HepG2 (cell line): ENCODE results near the gene KRT15.

Experiments
- RFXANK ChIP-seq: IDR thresholded peaks from 2 replicates; pipeline ENCODE4 v1.6.1; 2016
- ZHX1 ChIP-seq: sonication (generic); formaldehyde crosslinking; IDR thresholded peaks from 2 replicates; pipeline ENCODE4 v1.8.1; 2022; ENCODE audit warnings: low read depth, mild to moderate bottlenecking, missing genetic modification reagents
- ZNF230 ChIP-seq: sonication (generic); formaldehyde crosslinking; IDR thresholded peaks from 2 replicates; pipeline ENCODE4 v1.4.0; 2020; ENCODE audit warnings: mild to moderate bottlenecking, missing genetic modification reagents
- ZNF274 ChIP-seq: sonication (generic); formaldehyde crosslinking; IDR thresholded peaks from 2 replicates; pipeline ENCODE4 v1.5.1; 2020; ENCODE audit warnings: mild to moderate bottlenecking, missing genetic modification reagents
- ZNF331 ChIP-seq: sonication (generic); formaldehyde crosslinking; IDR thresholded peaks from 2 replicates; pipeline ENCODE4 v1.4.0; 2020; ENCODE audit warnings: missing genetic modification reagents

GRCh38 chr17:41567317-41567716, 48.6 kb upstream of the KRT15 start:
- TF ChIP-seq ZNF331 (no peak), ZHX1 (CRISPR knock-in tag) (no peak), RFXANK (CRISPR knock-in tag) (no peak), ZNF274 (CRISPR knock-in tag) (no peak), ZNF230 (CRISPR knock-in tag) (no peak)
